Effector memory CD4-positive, alpha-beta T cell (primary cell): ENCODE data around the gene SHISA6.

Experiments
- DNase-seq, 3 donors: peaks; one replicate each; pipeline ENCODE4 v3.0.0-alpha.2; 2020
- H3K27ac ChIP-seq: 2 replicates; pipeline ENCODE4 v1.7.0; 2013; ENCODE audit warnings: mild to moderate bottlenecking, low read length, moderate library complexity; ENCODE audit not compliant: insufficient read depth, poor library complexity, severe bottlenecking
- H3K27me3 ChIP-seq: replicated peaks from 2 replicates; pipeline ENCODE4 v1.7.0; 2013; ENCODE audit warnings: mild to moderate bottlenecking, low read length; ENCODE audit not compliant: insufficient read depth, control insufficient read depth, poor library complexity, severe bottlenecking
- H3K36me3 ChIP-seq: 2 replicates; pipeline ENCODE4 v1.7.0; 2013; ENCODE audit warnings: mild to moderate bottlenecking, low read length, moderate library complexity; ENCODE audit not compliant: control insufficient read depth, insufficient read depth
- H3K4me1 ChIP-seq: 2 replicates; pipeline ENCODE4 v1.7.0; 2013; ENCODE audit warnings: low read length, mild to moderate bottlenecking; ENCODE audit not compliant: control insufficient read depth, insufficient read depth, poor library complexity, severe bottlenecking
- H3K4me3 ChIP-seq: 2 replicates; pipeline ENCODE4 v1.7.0; 2013; ENCODE audit warnings: low read length, low read depth, mild to moderate bottlenecking; ENCODE audit not compliant: insufficient read depth, poor library complexity, severe bottlenecking
- H3K9me3 ChIP-seq: 2 replicates; pipeline ENCODE4 v1.7.0; 2013; ENCODE audit warnings: mild to moderate bottlenecking, low read length, moderate library complexity; ENCODE audit not compliant: control insufficient read depth

The SHISA6 gene

DNA sequence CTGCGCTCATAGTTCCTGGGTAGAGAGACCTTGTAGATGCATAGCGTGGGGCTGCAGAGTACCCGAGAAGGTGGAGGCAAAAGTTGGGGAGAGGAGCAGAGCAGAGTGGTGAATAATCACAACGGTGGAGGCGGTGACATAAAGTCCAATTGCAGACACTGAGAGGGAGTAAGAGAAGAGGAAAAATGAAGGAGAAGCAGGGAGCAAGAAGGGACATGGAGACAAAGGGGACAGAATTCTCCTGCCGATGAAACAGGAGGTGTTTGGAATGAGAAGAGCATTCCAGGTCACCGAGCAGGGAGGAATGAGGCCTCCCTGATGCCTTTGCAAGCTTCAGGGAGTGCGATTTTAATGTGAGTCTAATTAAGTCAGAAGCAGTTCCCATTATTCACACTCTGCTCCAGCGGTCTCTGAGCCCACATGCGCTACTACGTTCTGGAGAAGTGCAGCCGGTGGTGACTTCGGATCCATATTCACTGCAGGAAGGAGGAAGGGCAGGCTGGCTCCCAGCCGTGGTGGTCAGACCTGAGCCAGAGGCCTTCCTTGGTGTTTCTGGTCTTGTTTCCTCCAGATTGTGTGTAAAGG lies 249.2 kb downstream of the SHISA6 start:
- H3K4me1 ChIP-seq, result no peaks in the 10 kb centered on the region
- no peaks in the 10 kb centered on the region for H3K36me3 ChIP-seq
- no peaks in the 10 kb centered on the region for H3K9me3 ChIP-seq
- H3K27me3 ChIP-seq, result no peaks in the 10 kb centered on the region
- H3K4me3 ChIP-seq, result no peak overlapping the region
- DNase-seq, result no peak
- no peak overlapping the region for H3K27ac ChIP-seq

DNA sequence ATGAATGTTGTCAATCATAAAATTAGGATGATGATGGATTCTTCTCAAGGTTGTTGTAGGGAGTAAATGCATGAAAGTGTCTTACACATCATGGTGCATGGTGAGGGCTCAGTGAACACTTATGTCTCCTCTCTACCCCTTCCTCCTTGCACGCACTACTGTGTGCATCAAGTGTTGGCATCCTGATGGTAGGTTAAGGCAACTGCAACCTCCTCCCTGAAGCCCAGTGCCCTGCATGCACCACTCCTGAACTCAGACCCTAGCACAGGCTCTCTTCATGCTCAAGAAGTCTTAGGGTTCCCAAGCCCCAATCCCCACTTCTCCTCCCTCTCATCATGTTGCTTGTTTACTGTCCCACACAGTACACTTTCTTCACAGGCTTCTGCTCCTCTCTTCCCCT lies 251.5 kb downstream of the SHISA6 start:
- Histone ChIP-seq H3K36me3 (no peaks in the 10 kb centered on the region), H3K27me3 (no peaks in the 10 kb centered on the region), H3K9me3 (no peaks in the 10 kb centered on the region), H3K4me1 (no peaks in the 10 kb centered on the region), H3K27ac (no peak overlapping the region), H3K4me3 (no peak overlapping the region)
- DNase-seq, result no peak

DNA sequence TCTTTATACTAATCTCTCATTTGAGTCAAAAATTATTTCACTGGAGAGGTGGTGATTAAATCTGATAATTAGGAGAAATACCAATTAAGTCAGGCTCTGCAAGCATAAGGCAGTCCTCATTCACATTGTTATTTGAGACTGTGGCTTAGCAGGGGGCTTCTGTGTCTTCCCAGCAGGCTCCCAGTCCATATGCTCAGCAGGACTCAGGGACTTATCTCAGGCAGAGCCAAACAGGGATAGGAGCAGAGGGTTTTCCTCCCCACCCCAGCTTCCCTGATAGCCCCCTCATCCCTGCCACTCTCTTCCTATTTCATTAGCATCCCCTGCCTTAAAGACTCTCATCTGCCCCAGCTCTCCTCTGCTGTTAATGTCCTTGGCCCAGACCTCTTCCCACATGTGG lies 252.9 kb downstream of the SHISA6 start:
- Histone ChIP-seq H3K36me3 (no peaks in the 10 kb centered on the region), H3K4me3 (no peak overlapping the region), H3K27ac (no peak overlapping the region), H3K27me3 (no peaks in the 10 kb centered on the region), H3K9me3 (no peaks in the 10 kb centered on the region), H3K4me1 (no peaks in the 10 kb centered on the region)
- no peak for DNase-seq

- Histone ChIP-seq H3K4me1 (no peaks in the 10 kb centered on the region), H3K36me3 (no peaks in the 10 kb centered on the region), H3K27ac (no peak overlapping the region), H3K27me3 (no peaks in the 10 kb centered on the region), H3K4me3 (no peak overlapping the region), H3K9me3 (no peaks in the 10 kb centered on the region)
- DNase-seq, result no peak
Measured at GRCh38 chr17:11495613-11496012, 254.6 kb downstream of the SHISA6 start.

DNA sequence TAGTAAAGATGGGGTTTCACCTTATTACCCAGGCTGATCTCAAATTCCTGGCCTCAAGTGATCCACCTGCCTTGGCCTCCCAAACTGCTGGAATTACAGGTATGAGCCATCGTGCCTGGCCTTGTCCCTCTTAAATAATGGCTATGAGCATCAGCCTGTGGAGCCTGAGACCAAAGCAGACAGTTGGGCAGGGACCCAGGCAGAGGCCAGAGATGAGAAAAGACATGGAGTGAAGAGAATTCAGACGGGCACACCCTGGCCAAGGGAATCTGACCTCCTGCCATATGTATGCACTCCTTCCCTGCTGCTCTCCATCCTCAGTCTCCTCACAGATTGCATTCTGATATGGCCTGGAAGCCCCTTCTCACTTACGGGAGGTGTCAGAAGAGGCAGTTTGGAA lies 258.9 kb downstream of the SHISA6 start:
- no peak overlapping the region for H3K27ac ChIP-seq
- no peaks in the 10 kb centered on the region for H3K4me1 ChIP-seq
- no peak overlapping the region for H3K4me3 ChIP-seq
- no peaks in the 10 kb centered on the region for H3K9me3 ChIP-seq
- no peaks in the 10 kb centered on the region for H3K36me3 ChIP-seq
- DNase-seq, result no peak
- no peaks in the 10 kb centered on the region for H3K27me3 ChIP-seq

GRCh38 chr17:11503308-11504035 lies 262.5 kb downstream of the SHISA6 start:
- H3K4me1 ChIP-seq, result no peaks in the 10 kb centered on the region
- H3K27me3 ChIP-seq, result no peaks in the 10 kb centered on the region
- no peaks in the 10 kb centered on the region for H3K9me3 ChIP-seq
- no peak for DNase-seq
- H3K36me3 ChIP-seq, result no peaks in the 10 kb centered on the region
- no peak overlapping the region for H3K27ac ChIP-seq
- H3K4me3 ChIP-seq, result no peak overlapping the region

GRCh38 chr17:11506635-11507034 lies 265.6 kb downstream of the SHISA6 start:
- Histone ChIP-seq H3K9me3 (no peaks in the 10 kb centered on the region), H3K4me3 (no peak overlapping the region), H3K27ac (no peak overlapping the region), H3K27me3 (no peaks in the 10 kb centered on the region), H3K4me1 (no peaks in the 10 kb centered on the region), H3K36me3 (no peaks in the 10 kb centered on the region)
- no peak for DNase-seq

DNA sequence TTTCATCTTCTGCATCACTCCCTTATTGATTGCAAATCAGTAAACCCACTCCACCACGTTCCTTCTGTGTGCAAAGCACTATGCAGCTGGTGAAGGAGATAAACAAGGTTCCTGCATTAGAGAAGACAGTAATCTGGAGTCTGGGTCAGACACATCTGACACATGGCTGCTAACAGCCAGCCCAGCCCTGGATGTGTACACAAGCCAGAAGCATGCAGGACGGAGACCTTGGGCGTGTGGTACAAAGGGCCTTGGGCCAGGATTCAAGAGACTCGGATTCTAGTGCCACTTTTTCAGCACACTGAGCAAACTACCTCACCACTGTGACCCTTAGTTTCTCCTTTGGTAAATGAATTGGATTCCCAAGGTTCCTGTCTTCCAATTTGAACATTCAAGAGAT lies 270.7 kb downstream of the SHISA6 start:
- no peaks in the 10 kb centered on the region for H3K36me3 ChIP-seq
- no peaks in the 10 kb centered on the region for H3K4me1 ChIP-seq
- no peak for DNase-seq
- no peak overlapping the region for H3K4me3 ChIP-seq
- no peak overlapping the region for H3K27ac ChIP-seq
- no peaks in the 10 kb centered on the region for H3K27me3 ChIP-seq
- no peaks in the 10 kb centered on the region for H3K9me3 ChIP-seq

DNA sequence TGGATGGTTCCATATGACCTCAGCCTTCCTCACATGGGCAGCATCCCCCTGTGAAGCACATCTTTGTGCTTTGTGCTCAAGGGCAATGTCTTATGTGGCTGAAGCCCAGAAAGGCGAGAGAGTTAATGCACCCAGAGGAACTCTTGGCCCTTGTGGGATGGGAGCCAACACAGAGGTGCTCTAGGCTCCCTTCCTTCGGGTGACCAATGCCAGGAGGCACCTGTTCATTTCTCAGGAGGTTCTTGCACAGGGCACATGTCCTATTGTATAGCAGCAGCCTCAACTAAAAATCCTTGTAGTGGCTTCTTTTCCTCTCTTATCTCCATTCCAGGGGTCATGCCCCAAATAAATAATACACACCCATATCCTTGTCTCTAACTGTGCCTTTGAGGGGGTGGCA lies 273.6 kb downstream of the SHISA6 start:
- Histone ChIP-seq H3K27me3 (no peaks in the 10 kb centered on the region), H3K4me1 (no peaks in the 10 kb centered on the region), H3K36me3 (no peaks in the 10 kb centered on the region), H3K27ac (no peak overlapping the region), H3K4me3 (no peak overlapping the region), H3K9me3 (no peaks in the 10 kb centered on the region)
- no peak for DNase-seq

DNA sequence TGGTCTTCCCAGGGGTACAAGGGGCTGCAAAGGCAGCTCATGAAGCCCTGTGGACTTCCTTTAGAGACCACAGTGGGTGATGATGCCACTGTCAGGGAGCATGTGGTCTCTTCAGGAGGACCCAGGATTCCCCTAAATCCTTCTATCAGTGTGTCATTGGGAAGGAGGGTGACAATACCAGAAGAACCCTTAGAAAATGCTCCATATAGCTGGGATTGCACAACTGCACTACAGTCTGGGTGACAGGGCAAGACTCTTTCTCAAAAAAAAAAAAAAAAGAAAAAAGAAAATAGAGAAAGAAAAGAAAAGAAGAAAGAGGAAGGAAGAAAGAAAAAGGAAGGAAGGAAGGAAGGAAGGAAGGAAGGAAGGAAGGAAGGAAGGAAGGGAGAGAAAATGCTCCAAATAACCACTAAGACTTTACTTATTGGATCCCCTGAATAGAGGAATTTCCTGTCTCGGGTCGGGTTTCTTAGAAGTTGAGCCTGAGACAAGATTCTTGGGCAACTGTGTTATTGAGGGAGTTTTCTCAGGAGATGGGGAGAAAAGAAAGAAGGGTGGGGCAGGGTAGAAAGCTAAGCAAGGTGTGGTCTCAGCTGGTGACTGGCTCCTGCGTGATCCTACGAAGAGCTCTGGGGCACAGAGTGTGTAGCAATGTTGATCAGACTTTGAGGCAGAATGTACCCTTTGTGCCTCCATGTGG lies 274.1 kb downstream of the SHISA6 start:
- Histone ChIP-seq H3K9me3 (no peaks in the 10 kb centered on the region), H3K36me3 (no peaks in the 10 kb centered on the region), H3K27ac (no peak overlapping the region), H3K4me1 (no peaks in the 10 kb centered on the region), H3K4me3 (no peak overlapping the region), H3K27me3 (no peaks in the 10 kb centered on the region)
- DNase-seq, result no peak
